GM12892 (cell line): Measurements from ENCODE around the gene RLN1.

Source experiments
- POLR2A ChIP-seq: IDR thresholded peaks from 2 replicates; pipeline ENCODE4 v1.6.1; 2011; ENCODE audit warnings: low read depth, low read length, control low read depth
- POLR2AphosphoS5 ChIP-seq: IDR thresholded peaks from 2 replicates; pipeline ENCODE4 v1.6.1; 2011; ENCODE audit warnings: low read depth, low read length, control low read depth
- TAF1 ChIP-seq: IDR thresholded peaks from 2 replicates; pipeline ENCODE4 v1.6.1; 2011; ENCODE audit warnings: low read depth, mild to moderate bottlenecking, control low read depth, low read length, borderline replicate concordance

GRCh38 chr9:5388026-5388819, 48.5 kb upstream of the RLN1 start:
- TF ChIP-seq POLR2A = no peak
- no peak for TF ChIP-seq TAF1
- TF ChIP-seq POLR2AphosphoS5 = no peak
